ENCODE measurements around the gene STRA8.

The STRA8 gene

GRCh38 chr7:135271255-135271615 is 37.6 kb downstream of the STRA8 start:
- DNase-seq = no peak

- no peak for DNase-seq
These were observed 38.7 kb downstream of the STRA8 start for GRCh38 chr7:135272303-135272702.

GRCh38 chr7:135273581-135273980 is 39.9 kb downstream of the STRA8 start:
- no peak for DNase-seq

GRCh38 chr7:135274495-135275268 is 41.0 kb downstream of the STRA8 start:
- peak; percentile 56 for DNase-seq

DNA sequence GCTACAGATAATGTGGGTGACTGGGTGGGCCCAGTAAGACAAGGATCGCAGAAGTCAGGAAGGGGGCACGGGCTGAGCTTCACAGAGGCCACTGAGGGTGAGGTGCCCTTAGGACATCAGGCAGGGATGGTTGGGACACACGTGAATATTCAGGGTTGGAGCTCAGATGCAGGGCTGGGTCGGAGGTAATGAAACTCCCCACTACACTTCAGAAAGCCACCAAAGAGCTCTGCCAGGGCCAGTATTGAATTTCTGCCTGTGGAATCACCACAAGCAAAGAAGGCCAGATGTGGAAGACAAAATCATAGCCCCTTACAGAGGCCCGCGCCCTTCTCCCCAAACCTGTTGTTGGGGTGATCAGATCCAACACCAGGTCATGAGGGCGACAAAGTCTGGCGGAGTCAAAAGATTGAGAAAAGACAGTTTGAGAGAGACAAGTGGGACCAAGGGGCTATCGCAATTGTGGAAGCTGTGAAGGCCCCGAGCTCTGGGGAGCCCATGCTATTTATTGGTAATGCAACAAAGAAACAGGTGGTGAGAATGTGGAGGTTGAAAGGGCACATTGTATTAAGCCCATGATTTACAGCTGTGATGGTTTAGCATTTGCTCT is 42.4 kb downstream of the STRA8 start:
- DNase-seq = no peak

DNA sequence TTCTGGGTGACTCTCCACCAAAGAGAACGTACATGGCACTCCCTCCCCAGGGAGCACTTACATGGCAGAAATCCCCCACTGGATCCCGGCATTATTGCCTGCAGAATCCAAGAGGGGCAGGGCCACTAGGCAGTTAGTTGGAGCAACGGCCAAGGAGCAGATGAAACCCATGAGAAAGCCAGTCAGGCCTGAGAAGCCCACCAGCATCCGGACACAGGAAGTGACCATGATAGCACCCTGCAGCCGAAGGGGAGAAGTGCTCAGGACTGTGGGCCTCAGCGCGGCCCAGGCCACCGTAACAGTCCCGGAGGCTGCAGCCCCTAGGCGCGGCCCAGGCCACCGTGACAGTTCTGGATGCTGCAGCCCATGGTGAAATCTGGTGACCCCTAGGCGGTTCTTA is 43.5 kb downstream of the STRA8 start:
- DNase-seq = no peak

DNA sequence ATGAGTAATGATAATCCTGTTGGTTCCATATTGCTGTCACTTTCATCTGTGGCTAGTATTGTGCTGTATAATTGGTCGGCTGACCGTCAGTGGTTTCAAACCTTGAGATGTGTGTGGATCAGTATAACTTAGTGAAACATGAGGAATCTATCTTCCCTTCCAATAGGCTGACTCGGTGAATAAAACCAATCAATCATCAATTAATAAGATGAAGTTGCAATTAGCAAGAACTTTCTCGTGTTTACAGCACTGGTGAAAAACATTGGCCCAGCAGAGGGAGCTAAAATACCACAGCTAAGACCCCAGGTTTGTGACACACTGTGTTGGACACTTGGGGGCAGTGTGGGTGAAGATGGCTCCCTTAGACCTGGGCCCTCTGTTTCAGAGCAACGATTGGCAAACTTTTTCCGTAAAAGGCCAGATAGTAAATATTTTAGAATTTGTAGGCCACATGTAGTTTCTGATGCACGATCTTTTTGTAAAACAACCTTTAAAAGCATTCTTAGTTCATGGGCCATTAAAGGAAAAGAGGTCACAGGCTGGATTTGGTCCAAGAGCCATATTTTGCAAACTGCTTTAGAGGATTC is 47.8 kb downstream of the STRA8 start:
- peak; percentile 76 for DNase-seq

DNA sequence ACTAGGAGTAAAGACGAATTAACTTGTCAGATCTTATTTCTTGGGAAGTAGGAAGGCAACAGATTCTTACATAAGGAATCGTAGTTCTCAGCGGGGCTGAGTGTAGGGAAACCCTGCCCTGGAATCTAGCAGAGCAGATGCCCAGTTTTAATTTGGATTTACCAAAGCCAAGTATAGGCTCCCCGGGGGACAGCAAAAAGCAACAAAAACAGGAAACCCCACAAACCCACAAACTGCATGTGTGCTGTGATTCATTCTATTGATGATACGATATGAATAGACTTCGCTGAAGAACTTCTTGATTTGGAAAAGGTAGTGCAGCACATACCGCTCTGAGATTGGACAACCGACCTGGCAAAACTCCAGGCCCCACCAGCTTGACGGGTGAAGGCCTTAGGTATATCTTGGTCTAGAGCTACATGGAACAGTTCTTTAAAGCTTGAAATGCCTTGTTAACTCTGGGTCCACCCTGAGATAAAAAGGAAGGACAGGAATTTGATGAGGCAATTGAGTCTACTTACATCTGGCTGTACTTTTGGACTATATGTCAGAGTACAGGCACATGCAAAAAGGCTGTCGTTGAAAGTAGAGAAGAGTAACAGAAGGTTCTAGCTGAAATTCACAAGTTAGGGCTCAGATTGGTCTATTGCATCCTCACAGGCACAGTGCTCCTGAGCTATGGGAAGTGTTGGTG is 49.1 kb downstream of the STRA8 start:
- DNase-seq = no peak

DNA sequence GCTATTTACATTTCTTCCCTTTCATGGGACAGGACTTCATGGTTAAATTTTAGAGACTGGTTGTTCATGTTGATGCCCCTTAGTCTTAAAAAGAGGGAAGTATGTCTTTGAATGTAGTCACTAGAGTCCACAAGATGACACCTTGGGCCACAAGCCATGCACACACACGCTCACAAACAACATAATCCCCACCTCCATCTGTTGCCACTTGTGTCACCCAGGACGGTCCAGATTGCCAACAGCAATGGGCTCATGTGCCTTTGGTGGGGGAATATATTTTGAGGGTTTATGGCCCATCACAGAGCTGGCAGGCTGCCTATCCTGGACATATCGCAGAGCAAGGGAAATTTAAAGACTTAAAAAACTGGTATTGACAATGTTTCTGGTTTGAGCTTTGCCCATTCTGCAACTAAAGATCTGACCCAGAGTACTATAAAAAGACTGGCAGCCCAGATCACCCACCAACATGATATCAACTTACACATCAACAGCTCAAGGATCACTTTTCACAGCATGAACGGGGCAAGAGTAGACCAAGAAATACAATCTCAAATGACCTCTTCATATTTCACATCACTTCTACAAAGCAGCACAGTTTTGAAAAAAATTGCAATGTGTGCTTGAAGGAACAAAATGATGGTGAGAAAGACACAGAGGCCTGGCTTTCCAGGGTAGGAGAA is 50.5 kb downstream of the STRA8 start:
- no peak for DNase-seq

GRCh38 chr7:135285547-135286233 is 52.1 kb downstream of the STRA8 start:
- DNase-seq = no peak

DNA sequence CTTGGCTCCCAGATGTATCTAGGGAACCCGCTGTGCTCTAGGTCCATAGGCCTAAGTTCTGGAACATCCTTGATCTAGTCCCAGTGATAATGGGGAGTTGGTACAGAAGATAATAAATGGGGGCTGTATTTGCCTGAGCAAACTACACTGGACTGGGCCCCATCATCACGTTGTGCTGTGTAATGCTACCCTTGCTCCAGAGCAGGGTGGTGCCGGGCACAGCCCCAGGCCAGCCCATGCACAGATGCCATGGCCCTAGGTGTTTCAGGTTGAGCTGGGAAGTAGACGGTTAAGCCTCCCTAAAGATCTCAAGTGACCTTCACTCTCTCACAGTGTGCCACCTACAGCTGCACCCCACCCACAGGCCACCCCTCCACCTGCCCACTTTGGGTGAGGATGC is 53.2 kb downstream of the STRA8 start:
- DNase-seq = no peak

GRCh38 chr7:135290594-135290993 is 57.0 kb downstream of the STRA8 start:
- no peak for DNase-seq

DNA sequence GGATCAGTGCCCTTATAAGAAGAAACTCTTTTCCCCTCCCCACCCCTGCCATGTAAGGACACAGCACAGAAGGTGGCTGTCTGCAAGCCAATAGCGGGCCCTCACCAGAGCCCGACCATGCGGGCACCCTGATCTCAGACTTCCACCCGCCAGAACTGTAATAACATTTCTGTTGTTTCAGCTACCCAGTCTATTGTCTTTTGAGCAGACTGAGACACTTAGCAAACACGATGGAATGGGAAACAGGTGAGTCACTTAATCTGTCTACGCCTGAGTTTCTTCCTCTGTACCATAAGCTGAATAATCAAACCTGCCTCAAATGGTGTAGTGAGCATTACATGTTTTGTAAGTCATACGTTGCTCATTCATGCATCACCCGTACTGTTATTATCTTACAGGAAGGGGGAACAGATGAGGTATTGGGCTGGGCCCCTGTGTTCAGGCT is 58.2 kb downstream of the STRA8 start:
- DNase-seq = peak; percentile 56

DNA sequence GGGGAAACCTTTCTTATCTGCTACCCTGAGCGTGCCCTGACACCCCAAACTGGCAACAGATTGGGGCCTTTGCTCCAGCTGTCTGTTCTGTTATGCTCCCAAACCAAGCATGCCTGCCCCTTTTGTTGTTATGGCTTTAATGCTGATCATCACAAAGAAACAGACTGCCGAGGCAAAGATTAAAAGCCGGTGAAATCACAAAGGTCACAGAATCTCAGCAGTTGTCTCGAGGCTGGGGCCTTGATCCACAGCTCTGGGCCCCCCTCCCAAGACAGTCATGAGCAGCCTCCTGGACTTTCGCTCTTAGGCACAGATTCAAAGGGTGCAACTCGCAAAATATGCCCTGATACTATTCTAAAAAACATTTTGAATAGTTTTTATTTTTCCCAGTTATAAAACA is 65.6 kb downstream of the STRA8 start:
- DNase-seq = no peak

GRCh38 chr7:135300913-135301765 is 67.5 kb downstream of the STRA8 start:
- DNase-seq = no peak

Data from NCI-H2029 (cell line).